Measurements from ENCODE around the gene PRDM1.
"Not testable (repeated sequence)": the region's sequence is repeated elsewhere in the genome, so short reads cannot be mapped to it uniquely, and the experiment has no call there.

The PRDM1 gene

GRCh38 chr6:106136845-106137244 is 50.7 kb downstream of the PRDM1 start:
- H3K36me3 ChIP-seq (ENCODE audit: insufficient read depth, low read length): no peaks in the 10 kb centered on the region
- no peak overlapping the region for H3K9ac ChIP-seq (ENCODE audit: low read depth, low read length)
- no peaks in the 10 kb centered on the region; the same call in 1 of the 2 replicates for H3K9me3 ChIP-seq (ENCODE audit: control insufficient read depth, insufficient read depth, low read length)
- H3K4me1 ChIP-seq (ENCODE audit: insufficient read depth, low read length): peaks cover 5% of the 10 kb centered on the region

DNA sequence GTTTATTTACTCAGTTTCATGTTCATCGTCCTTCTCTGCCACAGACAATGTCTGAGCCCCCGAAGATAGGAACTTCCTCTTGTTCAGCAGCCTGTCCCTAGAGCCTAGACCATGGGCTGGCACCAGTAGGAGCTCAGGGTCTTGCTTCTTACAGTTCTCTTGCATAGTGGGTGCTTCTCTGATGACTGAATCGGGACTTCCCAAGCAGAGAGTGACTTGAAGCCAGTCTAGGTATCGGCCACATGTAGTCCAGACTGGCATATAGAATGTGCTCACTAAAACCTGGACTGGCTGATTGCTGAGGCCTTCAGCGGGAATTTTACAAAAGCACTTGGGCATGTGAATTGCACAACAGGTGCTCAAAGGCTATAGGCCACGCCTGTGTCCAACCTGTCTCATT is 52.0 kb downstream of the PRDM1 start:
- H3K9me3 ChIP-seq (ENCODE audit: control insufficient read depth, insufficient read depth, low read length): no peaks in the 10 kb centered on the region
- H3K4me1 ChIP-seq (ENCODE audit: insufficient read depth, low read length): peaks cover 5% of the 10 kb centered on the region
- H3K9ac ChIP-seq (ENCODE audit: low read depth, low read length): no peak overlapping the region
- H3K36me3 ChIP-seq (ENCODE audit: insufficient read depth, low read length): no peaks in the 10 kb centered on the region

DNA sequence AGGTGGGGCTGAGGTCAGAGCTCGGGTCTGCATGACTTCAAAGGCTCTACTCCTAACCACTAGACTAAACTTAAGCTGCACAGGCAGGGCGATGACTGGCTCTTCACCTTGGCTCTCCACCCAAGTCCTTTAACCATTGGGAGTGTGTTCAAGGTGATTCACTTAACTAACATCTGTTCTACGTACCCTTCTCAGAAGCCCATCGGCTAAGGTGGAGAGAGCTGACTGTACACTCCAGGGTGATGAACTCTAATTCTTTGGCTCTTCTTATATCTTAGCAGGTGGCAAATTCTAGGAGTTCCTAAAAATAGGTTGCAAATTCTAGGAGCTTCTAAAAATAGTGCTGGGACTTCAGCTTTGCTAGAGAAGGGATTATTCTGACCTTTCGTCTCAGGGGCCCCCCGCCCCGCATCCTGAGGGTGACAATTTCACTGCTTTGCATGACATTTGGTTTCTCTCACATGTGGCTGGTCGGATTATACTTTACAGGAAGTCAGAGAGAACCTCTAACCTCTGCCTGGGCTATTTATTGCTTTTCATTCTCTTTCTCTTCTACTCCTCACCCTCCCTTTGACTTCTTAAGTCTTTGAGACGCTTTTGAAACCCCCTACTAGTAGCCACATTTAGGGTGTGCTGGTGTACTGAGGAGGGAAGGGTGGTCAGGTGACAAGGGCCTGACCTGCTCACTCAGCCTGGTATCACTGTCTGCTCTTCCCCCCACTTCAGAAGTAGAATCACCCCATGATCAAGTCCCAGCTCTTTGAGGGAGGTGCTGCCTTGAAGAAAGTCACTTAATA is 55.5 kb downstream of the PRDM1 start:
- no peak overlapping the region for H3K9ac ChIP-seq (ENCODE audit: low read depth, low read length)
- H3K4me1 ChIP-seq (ENCODE audit: insufficient read depth, low read length): no peaks in the 10 kb centered on the region; the same call in 1 of the 2 replicates
- no peaks in the 10 kb centered on the region for H3K9me3 ChIP-seq (ENCODE audit: control insufficient read depth, insufficient read depth, low read length)
- no peaks in the 10 kb centered on the region for H3K36me3 ChIP-seq (ENCODE audit: insufficient read depth, low read length)

GRCh38 chr6:106142876-106143431 is 56.8 kb downstream of the PRDM1 start:
- Histone ChIP-seq H3K4me1 (ENCODE audit: insufficient read depth, low read length) (no peaks in the 10 kb centered on the region; the same call in 1 of the 2 replicates), H3K36me3 (ENCODE audit: insufficient read depth, low read length) (no peaks in the 10 kb centered on the region), H3K9me3 (ENCODE audit: control insufficient read depth, insufficient read depth, low read length) (no peaks in the 10 kb centered on the region), H3K9ac (ENCODE audit: low read depth, low read length) (no peak overlapping the region)

GRCh38 chr6:106143665-106144064 is 57.5 kb downstream of the PRDM1 start:
- H3K9ac ChIP-seq (ENCODE audit: low read depth, low read length): no peak overlapping the region
- H3K36me3 ChIP-seq (ENCODE audit: insufficient read depth, low read length): no peaks in the 10 kb centered on the region
- no peaks in the 10 kb centered on the region; the same call in 1 of the 2 replicates for H3K4me1 ChIP-seq (ENCODE audit: insufficient read depth, low read length)
- no peaks in the 10 kb centered on the region for H3K9me3 ChIP-seq (ENCODE audit: control insufficient read depth, insufficient read depth, low read length)

GRCh38 chr6:106145144-106145543 is 59.0 kb downstream of the PRDM1 start:
- Histone ChIP-seq H3K4me1 (ENCODE audit: insufficient read depth, low read length) (no peaks in the 10 kb centered on the region; the same call in 1 of the 2 replicates), H3K36me3 (ENCODE audit: insufficient read depth, low read length) (no peaks in the 10 kb centered on the region), H3K9me3 (ENCODE audit: control insufficient read depth, insufficient read depth, low read length) (no peaks in the 10 kb centered on the region), H3K9ac (ENCODE audit: low read depth, low read length) (no peak overlapping the region)

- Histone ChIP-seq H3K9me3 (ENCODE audit: control insufficient read depth, insufficient read depth, low read length) (no peaks in the 10 kb centered on the region), H3K4me1 (ENCODE audit: insufficient read depth, low read length) (no peaks in the 10 kb centered on the region; the same call in 1 of the 2 replicates), H3K9ac (ENCODE audit: low read depth, low read length) (no peak overlapping the region), H3K36me3 (ENCODE audit: insufficient read depth, low read length) (no peaks in the 10 kb centered on the region)
These were observed 59.6 kb downstream of the PRDM1 start for GRCh38 chr6:106145741-106146227.

DNA sequence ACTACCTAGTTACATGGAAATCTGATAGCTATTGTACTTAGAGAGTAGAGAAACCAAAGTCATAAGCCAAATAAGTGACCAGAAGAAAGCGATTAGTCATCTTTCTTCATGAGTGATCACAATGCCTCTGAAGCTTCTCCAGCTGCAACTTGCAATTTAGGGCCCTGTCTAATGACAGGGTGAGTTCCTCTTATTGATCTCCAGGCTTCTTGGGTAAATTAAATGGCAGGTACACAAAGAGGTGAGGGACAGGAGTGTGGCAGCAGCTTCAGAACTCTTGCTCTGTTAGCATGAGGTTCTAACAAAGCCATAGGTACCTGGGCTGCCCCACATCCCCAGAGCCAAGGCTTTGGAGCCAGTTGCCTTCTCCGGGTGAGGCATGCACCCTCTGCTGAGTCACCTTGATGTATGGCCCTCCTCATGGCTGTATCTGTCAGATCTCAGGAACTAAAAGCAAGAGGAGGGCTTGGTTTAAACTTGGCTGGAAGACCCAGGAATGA is 60.8 kb downstream of the PRDM1 start:
- H3K9ac ChIP-seq (ENCODE audit: low read depth, low read length): no peak overlapping the region
- no peaks in the 10 kb centered on the region for H3K36me3 ChIP-seq (ENCODE audit: insufficient read depth, low read length)
- H3K9me3 ChIP-seq (ENCODE audit: control insufficient read depth, insufficient read depth, low read length): no peaks in the 10 kb centered on the region
- no peaks in the 10 kb centered on the region; the same call in 1 of the 2 replicates for H3K4me1 ChIP-seq (ENCODE audit: insufficient read depth, low read length)

DNA sequence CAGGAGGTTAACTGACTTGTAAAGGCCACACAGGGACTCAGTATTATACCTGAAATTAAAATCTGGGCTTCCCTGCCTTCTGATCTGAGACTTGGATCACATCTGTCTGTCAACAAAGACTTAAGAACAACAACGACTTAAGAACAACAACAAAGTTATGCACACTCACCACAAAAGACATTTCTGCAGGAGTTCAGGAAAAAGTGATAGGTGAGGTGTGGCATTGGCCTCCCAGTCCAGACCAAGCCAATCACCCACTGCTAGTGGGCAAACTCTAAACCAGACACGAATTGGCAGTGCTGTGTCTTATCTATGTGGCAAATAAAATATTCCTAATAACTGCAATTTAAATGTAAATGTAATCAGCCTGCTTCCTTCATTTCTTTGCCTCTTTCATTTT is 61.3 kb downstream of the PRDM1 start:
- Histone ChIP-seq H3K9ac (ENCODE audit: low read depth, low read length) (no peak overlapping the region), H3K4me1 (ENCODE audit: insufficient read depth, low read length) (no peaks in the 10 kb centered on the region), H3K9me3 (ENCODE audit: control insufficient read depth, insufficient read depth, low read length) (no peaks in the 10 kb centered on the region), H3K36me3 (ENCODE audit: insufficient read depth, low read length) (no peaks in the 10 kb centered on the region)

DNA sequence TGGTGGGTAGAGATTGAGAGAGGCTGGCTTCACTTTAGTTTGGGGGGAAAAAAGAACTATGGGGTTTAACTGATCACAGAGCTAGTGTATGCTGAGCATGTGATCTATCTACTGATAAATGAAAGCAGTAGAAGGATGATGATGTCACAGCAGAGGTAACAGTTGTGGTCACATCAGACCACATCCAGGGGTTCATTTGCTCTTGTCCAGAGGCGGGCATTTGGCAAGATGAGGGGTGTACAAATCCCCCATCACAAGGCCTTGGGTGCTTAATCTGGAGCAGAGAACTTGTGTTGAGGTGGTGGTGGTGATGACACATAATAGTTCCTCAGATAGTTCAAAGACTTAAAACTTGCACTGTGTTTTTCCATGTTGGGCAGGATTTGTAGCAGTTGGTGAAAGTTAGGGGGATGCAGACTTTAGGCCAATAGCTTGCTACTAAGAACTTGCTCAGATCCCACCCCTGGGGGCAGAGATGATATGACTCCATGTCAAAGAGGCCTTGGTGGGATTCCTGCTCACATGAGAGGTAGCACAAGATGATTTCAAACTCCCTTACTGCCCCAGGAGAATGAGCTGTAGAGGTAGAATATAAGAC is 63.4 kb downstream of the PRDM1 start:
- no peaks in the 10 kb centered on the region for H3K9me3 ChIP-seq (ENCODE audit: control insufficient read depth, insufficient read depth, low read length)
- H3K4me1 ChIP-seq (ENCODE audit: insufficient read depth, low read length): 0 out of 2 replicates have a peak, but pooled peaks cover 3% of the 10 kb centered on the region
- no peak overlapping the region for H3K9ac ChIP-seq (ENCODE audit: low read depth, low read length)
- no peaks in the 10 kb centered on the region for H3K36me3 ChIP-seq (ENCODE audit: insufficient read depth, low read length)

DNA sequence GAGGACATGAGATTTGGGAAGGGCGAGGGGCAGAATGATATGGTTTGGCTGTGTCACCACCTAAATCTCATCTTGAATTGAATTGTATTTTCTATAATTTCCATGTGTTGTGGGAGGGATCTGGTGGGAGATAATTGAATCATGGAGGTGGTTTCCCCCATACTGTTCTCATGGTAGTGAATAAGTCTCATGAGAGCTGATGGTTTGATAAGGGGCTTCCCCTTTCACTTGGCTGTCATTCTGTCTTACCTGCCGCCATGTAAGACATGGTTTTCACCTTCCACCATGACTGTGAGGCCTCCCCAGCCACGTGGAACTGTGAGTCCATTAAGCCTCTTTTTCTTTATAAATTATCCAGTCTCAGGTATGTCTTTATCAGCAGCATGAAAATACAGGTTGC is 66.3 kb downstream of the PRDM1 start:
- H3K36me3 ChIP-seq (ENCODE audit: insufficient read depth, low read length); H3K9ac ChIP-seq (ENCODE audit: low read depth, low read length); H3K9me3 ChIP-seq (ENCODE audit: control insufficient read depth, insufficient read depth, low read length): not testable (repeated sequence)
- peaks cover 14% of the 10 kb centered on the region for H3K4me1 ChIP-seq (ENCODE audit: insufficient read depth, low read length)

- no peak overlapping the region for H3K9ac ChIP-seq (ENCODE audit: low read depth, low read length)
- no peaks in the 10 kb centered on the region for H3K9me3 ChIP-seq (ENCODE audit: control insufficient read depth, insufficient read depth, low read length)
- no peaks in the 10 kb centered on the region for H3K36me3 ChIP-seq (ENCODE audit: insufficient read depth, low read length)
- H3K4me1 ChIP-seq (ENCODE audit: insufficient read depth, low read length): peaks cover 14% of the 10 kb centered on the region
These were observed 66.8 kb downstream of the PRDM1 start for GRCh38 chr6:106152952-106153351.

GRCh38 chr6:106154326-106154725 is 68.2 kb downstream of the PRDM1 start:
- Histone ChIP-seq H3K36me3 (ENCODE audit: insufficient read depth, low read length) (no peaks in the 10 kb centered on the region), H3K4me1 (ENCODE audit: insufficient read depth, low read length) (peaks cover 14% of the 10 kb centered on the region), H3K9me3 (ENCODE audit: control insufficient read depth, insufficient read depth, low read length) (no peaks in the 10 kb centered on the region)

DNA sequence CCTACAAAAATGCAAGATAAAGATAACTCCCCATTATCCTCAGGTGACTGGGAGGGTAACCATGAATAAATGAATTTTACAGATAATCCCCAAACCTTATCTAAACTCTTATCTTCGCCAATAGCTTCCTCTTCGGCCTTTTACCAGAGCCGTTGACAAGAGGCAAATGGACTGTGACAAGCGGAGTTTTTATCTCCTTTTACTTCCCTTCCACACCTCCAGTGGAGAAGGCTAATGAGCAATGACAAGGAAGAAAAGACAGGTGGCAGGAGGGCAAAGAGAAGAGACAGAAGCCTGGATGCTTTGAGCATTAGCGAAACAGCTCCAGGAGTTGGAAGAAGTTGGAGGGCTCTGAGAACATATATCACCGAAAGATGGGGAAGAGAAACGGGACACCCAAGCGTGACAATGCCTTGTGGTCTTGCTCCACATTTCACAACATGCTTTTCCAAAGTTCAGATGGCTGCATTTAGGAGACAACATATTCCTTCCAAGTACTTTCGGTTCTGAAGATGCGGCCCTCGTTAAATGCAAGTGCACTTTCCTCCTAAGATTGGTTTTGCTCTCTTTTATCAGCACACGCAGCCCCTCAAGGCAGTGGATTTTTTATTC is 69.2 kb downstream of the PRDM1 start:
- no peaks in the 10 kb centered on the region for H3K36me3 ChIP-seq (ENCODE audit: insufficient read depth, low read length)
- H3K9me3 ChIP-seq (ENCODE audit: control insufficient read depth, insufficient read depth, low read length): no peaks in the 10 kb centered on the region
- peaks cover 14% of the 10 kb centered on the region for H3K4me1 ChIP-seq (ENCODE audit: insufficient read depth, low read length)
- no peak overlapping the region for H3K9ac ChIP-seq (ENCODE audit: low read depth, low read length)

More at GRCh38 chr6:106154326-106154725, 68.2 kb downstream of the PRDM1 start:
- no peak overlapping the region for H3K9ac ChIP-seq (ENCODE audit: low read depth, low read length)

Measured in ES-I3 (cell line).